K562 (cell line): ENCODE data around the gene B4GALT5. TPM values are rescaled to one million over a fixed set of nuclear protein-coding genes. Genes with fewer than 3 reads are reported as not detected.

ENCODE experiments used
- ETV1 ChIP-seq: fragments of 450-650 bp; conservative IDR thresholded peaks from 2 replicates; pipeline ENCODE4 v1.6.1; 2016; ENCODE audit warnings: missing genetic modification characterization, control low read depth, low read depth, missing compliant biosample characterization
- FOXK1 ChIP-seq: sonication (generic); formaldehyde crosslinking; IDR thresholded peaks from 2 replicates; pipeline ENCODE4 v1.8.0; 2022; ENCODE audit warnings: missing genetic modification reagents, mild to moderate bottlenecking, borderline replicate concordance
- KHSRP ChIP-seq: fragments of 450-650 bp; IDR thresholded peaks from 2 replicates; pipeline ENCODE4 v1.6.1; 2017
- PTBP1 ChIP-seq: fragments of 200-400 bp; formaldehyde crosslinking; IDR thresholded peaks from 2 replicates; pipeline ENCODE4 v1.6.1; 2017; ENCODE audit warnings: low read depth, low read length
- RBFOX2 ChIP-seq: fragments of 200-400 bp; formaldehyde crosslinking; IDR thresholded peaks from 2 replicates; pipeline ENCODE4 v1.6.1; 2017; ENCODE audit warnings: low read depth, mild to moderate bottlenecking, low read length, moderate library complexity
- REST ChIP-seq, 2 experiments: fragments of 450-650 bp; formaldehyde crosslinking in 1 of 2; IDR thresholded peaks; 2 replicates each; pipeline versions ENCODE4 v1.4.0 to v1.6.1; 2014 to 2020; ENCODE audit warnings: mild to moderate bottlenecking in 2 of 2, borderline replicate concordance in 1 of 2, low read depth in 1 of 2
- ZBTB5 ChIP-seq: fragments of 450-650 bp; IDR thresholded peaks from 2 replicates; pipeline ENCODE4 v1.6.1; 2017; ENCODE audit warnings: antibody characterized with exemption
- polyA plus RNA-seq, 8 experiments: library from polyadenylated mRNA; depleted of rRNA in 4 of 8; stranded (reverse) in 5 of 8; unstranded in 3 of 8; fragments of >200 nt; fragmentation: Nextera tagmentation in 2 of 8; fragmentation: Illumina TruSeq in 1 of 8; extraction: Ambion mirVana in 2 of 8; extraction: Trizol in 1 of 8; gene quantifications; 2 replicates each; pipeline versions ENCODE4 v1.2.1 to v1.2.3, GENCODE V29; 2011 to 2014; ENCODE audit warnings: inconsistent platforms in 1 of 8, missing spikeins in 1 of 8
- total RNA-seq, 7 experiments: library from RNA; depleted of rRNA in 6 of 7; stranded (reverse); fragments of >200 nt in 6 of 7; fragmentation: Illumina TruSeq in 2 of 7; extraction: Trizol in 2 of 7; gene quantifications; 2 replicates each; pipeline versions ENCODE4 v1.2.1 to v1.2.3, GENCODE V29; 2011 to 2021; ENCODE audit warnings: low replicate concordance in 1 of 7
- TF ChIP-seq, protein P1 (sequence below), 3 experiments: fragments of 200-800 bp in 1 of 3; fragments of 250-450 bp in 1 of 3; fragments of 450-650 bp in 1 of 3; sonication (Bioruptor Pico) in 1 of 3; sonication (Bioruptor generic) in 1 of 3; formaldehyde crosslinking in 1 of 3; IDR thresholded peaks; 2 replicates each; pipeline versions ENCODE4 v1.6.1 to v1.8.0; 2016 to 2022; ENCODE audit warnings: mild to moderate bottlenecking in 2 of 3, missing genetic modification characterization in 2 of 3, missing compliant biosample characterization in 1 of 3, moderate library complexity in 1 of 3

Gene B4GALT5
- total and polyA plus RNA-seq, 9 of the 15 experiments (the other 6 are each of a cell fraction or from before 2014, with no cell fraction given), result 8.5 to 32.6 (median 23.4) TPM

DNA sequence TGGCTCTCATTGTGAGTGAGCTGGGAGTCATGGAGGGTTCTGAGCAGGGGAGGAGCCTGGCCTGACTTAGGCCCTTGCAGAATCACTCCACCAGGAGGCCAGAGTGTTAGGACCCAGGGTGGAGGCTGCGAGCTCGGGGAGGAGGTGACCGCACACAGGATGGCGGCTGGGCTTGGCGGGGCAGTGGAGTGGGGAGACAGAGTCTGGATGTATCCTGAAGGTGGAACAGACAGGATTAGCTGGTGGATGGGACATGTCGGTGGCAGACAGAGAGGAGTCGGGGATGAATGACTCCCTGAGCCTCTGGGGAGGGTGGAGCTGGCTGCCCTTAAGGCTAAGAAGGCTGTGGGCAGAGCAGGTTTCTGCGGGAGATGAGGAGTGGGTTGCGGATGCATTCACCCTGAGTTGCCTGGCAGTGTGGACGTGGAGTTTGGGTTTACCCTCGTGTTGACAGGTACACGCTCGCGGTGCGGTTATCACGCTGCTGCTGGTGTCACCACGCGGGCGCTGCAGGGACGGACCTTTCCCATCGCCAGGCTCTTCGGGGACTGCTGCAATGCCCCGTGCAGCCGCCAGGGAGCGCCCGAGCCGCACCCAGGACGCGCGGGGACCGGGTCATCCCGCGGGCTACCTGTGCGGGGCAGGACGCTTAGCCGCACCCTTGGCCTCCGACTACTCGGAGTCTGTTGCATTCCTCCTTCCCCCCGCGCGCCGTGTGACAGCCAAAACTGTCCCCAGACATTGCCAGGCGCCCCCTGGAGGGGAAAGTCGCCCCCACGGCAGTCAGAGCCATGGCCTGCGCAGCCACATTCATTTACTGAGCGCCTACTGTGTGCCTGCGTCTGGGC is 102.8 kb downstream of the B4GALT5 start (continued):
- TF ChIP-seq REST (IDR thresholded peaks at IDR 0.05; ENCODE audit: borderline replicate concordance) (peak; percentile 97), REST (CRISPR knock-in tag; IDR thresholded peaks at IDR 0.05; ENCODE audit: low read depth) (no peak), KHSRP (no peak), ZBTB5 (no peak; the same call in 1 of the 2 replicates), PTBP1 (no peak), FOXK1 (CRISPR knock-in tag) (0 out of 2 replicates have a peak, but pooled peaks have one; percentile 65), ETV1 (tag) (no peak), RBFOX2 (peak; percentile 40; the same call in 1 of the 2 replicates)
- TF ChIP-seq, protein P1, sequence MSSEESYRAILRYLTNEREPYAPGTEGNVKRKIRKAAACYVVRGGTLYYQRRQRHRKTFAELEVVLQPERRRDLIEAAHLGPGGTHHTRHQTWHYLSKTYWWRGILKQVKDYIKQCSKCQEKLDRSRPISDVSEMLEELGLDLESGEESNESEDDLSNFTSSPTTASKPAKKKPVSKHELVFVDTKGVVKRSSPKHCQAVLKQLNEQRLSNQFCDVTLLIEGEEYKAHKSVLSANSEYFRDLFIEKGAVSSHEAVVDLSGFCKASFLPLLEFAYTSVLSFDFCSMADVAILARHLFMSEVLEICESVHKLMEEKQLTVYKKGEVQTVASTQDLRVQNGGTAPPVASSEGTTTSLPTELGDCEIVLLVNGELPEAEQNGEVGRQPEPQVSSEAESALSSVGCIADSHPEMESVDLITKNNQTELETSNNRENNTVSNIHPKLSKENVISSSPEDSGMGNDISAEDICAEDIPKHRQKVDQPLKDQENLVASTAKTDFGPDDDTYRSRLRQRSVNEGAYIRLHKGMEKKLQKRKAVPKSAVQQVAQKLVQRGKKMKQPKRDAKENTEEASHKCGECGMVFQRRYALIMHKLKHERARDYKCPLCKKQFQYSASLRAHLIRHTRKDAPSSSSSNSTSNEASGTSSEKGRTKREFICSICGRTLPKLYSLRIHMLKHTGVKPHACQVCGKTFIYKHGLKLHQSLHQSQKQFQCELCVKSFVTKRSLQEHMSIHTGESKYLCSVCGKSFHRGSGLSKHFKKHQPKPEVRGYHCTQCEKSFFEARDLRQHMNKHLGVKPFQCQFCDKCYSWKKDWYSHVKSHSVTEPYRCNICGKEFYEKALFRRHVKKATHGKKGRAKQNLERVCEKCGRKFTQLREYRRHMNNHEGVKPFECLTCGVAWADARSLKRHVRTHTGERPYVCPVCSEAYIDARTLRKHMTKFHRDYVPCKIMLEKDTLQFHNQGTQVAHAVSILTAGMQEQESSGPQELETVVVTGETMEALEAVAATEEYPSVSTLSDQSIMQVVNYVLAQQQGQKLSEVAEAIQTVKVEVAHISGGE (CRISPR knock-in tag; IDR thresholded peaks at IDR 0.05), result peak in 2 of 3 experiments; percentile 77 to 93; a peak in 4 of 6 replicates
